ENCODE measurements around the gene EXOC4. TPM values are rescaled to one million over a fixed set of nuclear protein-coding genes. Genes with fewer than 3 reads are reported as not detected.

Gene EXOC4
- total RNA-seq, 1 experiment from 2014 or later = 65.1 TPM

- in situ Hi-C loops (cut with HindIII; ENCODE audit: low pct_unique_long_range_greater_than_20kb, low sequenced_read_pairs) = no loop called here
- DNase-seq (ENCODE audit: low read depth) = no peak
Measured at GRCh38 chr7:133536450-133536849, 283.6 kb downstream of the EXOC4 start.

GRCh38 chr7:133539016-133539415 is 286.1 kb downstream of the EXOC4 start:
- DNase-seq (ENCODE audit: low read depth) = no peak
- in situ Hi-C loops (cut with HindIII; ENCODE audit: low pct_unique_long_range_greater_than_20kb, low sequenced_read_pairs) = no loop called here

- in situ Hi-C loops (cut with HindIII; ENCODE audit: low pct_unique_long_range_greater_than_20kb, low sequenced_read_pairs) = no loop called here
Measured at GRCh38 chr7:133540096-133540860, 287.4 kb downstream of the EXOC4 start.

GRCh38 chr7:133542209-133542780 is 289.4 kb downstream of the EXOC4 start:
- in situ Hi-C loops (cut with HindIII; ENCODE audit: low pct_unique_long_range_greater_than_20kb, low sequenced_read_pairs) = no loop called here
- no peak for DNase-seq (ENCODE audit: low read depth)

More at GRCh38 chr7:133540096-133540860, 287.4 kb downstream of the EXOC4 start:
- DNase-seq (ENCODE audit: low read depth) = no peak

- no peak for DNase-seq (ENCODE audit: low read depth)
- in situ Hi-C loops (cut with HindIII; ENCODE audit: low pct_unique_long_range_greater_than_20kb, low sequenced_read_pairs) = no loop called here
Measured at GRCh38 chr7:133543657-133544056, 290.8 kb downstream of the EXOC4 start.

- no peak for DNase-seq (ENCODE audit: low read depth)
- in situ Hi-C loops (cut with HindIII; ENCODE audit: low pct_unique_long_range_greater_than_20kb, low sequenced_read_pairs) = no loop called here
Measured at GRCh38 chr7:133545618-133546017, 292.7 kb downstream of the EXOC4 start.

- DNase-seq (ENCODE audit: low read depth) = no peak
- in situ Hi-C loops (cut with HindIII; ENCODE audit: low pct_unique_long_range_greater_than_20kb, low sequenced_read_pairs) = no loop called here
Measured at GRCh38 chr7:133547981-133548380, 295.1 kb downstream of the EXOC4 start.

- DNase-seq (ENCODE audit: low read depth) = no peak
- in situ Hi-C loops (cut with HindIII; ENCODE audit: low pct_unique_long_range_greater_than_20kb, low sequenced_read_pairs) = no loop called here
Measured at GRCh38 chr7:133549633-133550032, 296.8 kb downstream of the EXOC4 start.

- no peak for DNase-seq (ENCODE audit: low read depth)
- in situ Hi-C loops (cut with HindIII; ENCODE audit: low pct_unique_long_range_greater_than_20kb, low sequenced_read_pairs) = no loop called here
Measured at GRCh38 chr7:133550145-133550544, 297.3 kb downstream of the EXOC4 start.

GRCh38 chr7:133550811-133551210 is 297.9 kb downstream of the EXOC4 start:
- in situ Hi-C loops (cut with HindIII; ENCODE audit: low pct_unique_long_range_greater_than_20kb, low sequenced_read_pairs) = no loop called here
- DNase-seq (ENCODE audit: low read depth) = no peak

GRCh38 chr7:133551466-133551865 is 298.6 kb downstream of the EXOC4 start:
- no peak for DNase-seq (ENCODE audit: low read depth)
- in situ Hi-C loops (cut with HindIII; ENCODE audit: low pct_unique_long_range_greater_than_20kb, low sequenced_read_pairs) = no loop called here

GRCh38 chr7:133552079-133552478 is 299.2 kb downstream of the EXOC4 start:
- in situ Hi-C loops (cut with HindIII; ENCODE audit: low pct_unique_long_range_greater_than_20kb, low sequenced_read_pairs) = no loop called here
- no peak for DNase-seq (ENCODE audit: low read depth)

- in situ Hi-C loops (cut with HindIII; ENCODE audit: low pct_unique_long_range_greater_than_20kb, low sequenced_read_pairs) = no loop called here
- DNase-seq (ENCODE audit: low read depth) = no peak
Measured at GRCh38 chr7:133554330-133554729, 301.5 kb downstream of the EXOC4 start.

GRCh38 chr7:133556048-133556447 is 303.2 kb downstream of the EXOC4 start:
- in situ Hi-C loops (cut with HindIII; ENCODE audit: low pct_unique_long_range_greater_than_20kb, low sequenced_read_pairs) = no loop called here

GRCh38 chr7:133556553-133556952 is 303.7 kb downstream of the EXOC4 start:
- DNase-seq (ENCODE audit: low read depth) = no peak
- in situ Hi-C loops (cut with HindIII; ENCODE audit: low pct_unique_long_range_greater_than_20kb, low sequenced_read_pairs) = no loop called here

More at GRCh38 chr7:133556048-133556447, 303.2 kb downstream of the EXOC4 start:
- no peak for DNase-seq (ENCODE audit: low read depth)

- in situ Hi-C loops (cut with HindIII; ENCODE audit: low pct_unique_long_range_greater_than_20kb, low sequenced_read_pairs) = no loop called here
- no peak for DNase-seq (ENCODE audit: low read depth)
Measured at GRCh38 chr7:133560900-133561299, 308.0 kb downstream of the EXOC4 start.

- DNase-seq (ENCODE audit: low read depth) = no peak
- in situ Hi-C loops (cut with HindIII; ENCODE audit: low pct_unique_long_range_greater_than_20kb, low sequenced_read_pairs) = no loop called here
Measured at GRCh38 chr7:133561396-133561795, 308.5 kb downstream of the EXOC4 start.

- in situ Hi-C loops (cut with HindIII; ENCODE audit: low pct_unique_long_range_greater_than_20kb, low sequenced_read_pairs) = no loop called here
- DNase-seq (ENCODE audit: low read depth) = no peak
Measured at GRCh38 chr7:133562621-133563020, 309.7 kb downstream of the EXOC4 start.

GRCh38 chr7:133563251-133563650 is 310.4 kb downstream of the EXOC4 start:
- in situ Hi-C loops (cut with HindIII; ENCODE audit: low pct_unique_long_range_greater_than_20kb, low sequenced_read_pairs) = no loop called here
- no peak for DNase-seq (ENCODE audit: low read depth)

GRCh38 chr7:133564484-133564883 is 311.6 kb downstream of the EXOC4 start:
- in situ Hi-C loops (cut with HindIII; ENCODE audit: low pct_unique_long_range_greater_than_20kb, low sequenced_read_pairs) = no loop called here
- no peak for DNase-seq (ENCODE audit: low read depth)

Measured in Caki2 (cell line).